Epithelial cell of esophagus (primary cell): ENCODE results near the gene ADCY10.

Experiments used
- DNase-seq: peaks from one replicate; pipeline ENCODE4 v3.0.0; 2010; ENCODE audit warnings: low read depth
- H3K4me3 ChIP-seq: 2 replicates; pipeline ENCODE4 v1.5.1; 2011; ENCODE audit warnings: mild to moderate bottlenecking, low read length, control low read depth
- CTCF ChIP-seq: IDR thresholded peaks from 2 replicates; pipeline ENCODE4 v1.5.1; 2011; ENCODE audit warnings: low read depth, mild to moderate bottlenecking, low read length, control low read depth, inconsistent platforms; ENCODE audit not compliant: insufficient read depth; ENCODE audit errors: missing control alignments

ADCY10 gene

GRCh38 chr1:167782946-167783345, 131.0 kb downstream of the ADCY10 start:
- DNase-seq: peak; percentile 73
- no peak overlapping the region for H3K4me3 ChIP-seq
- no peak for TF ChIP-seq CTCF

GRCh38 chr1:167781558-167781957, 132.4 kb downstream of the ADCY10 start:
- no peak for TF ChIP-seq CTCF

GRCh38 chr1:167777269-167777650, 136.7 kb downstream of the ADCY10 start:
- DNase-seq: no peak
- TF ChIP-seq CTCF: no peak

More at GRCh38 chr1:167781558-167781957, 132.4 kb downstream of the ADCY10 start:
- DNase-seq: no peak
- no peak overlapping the region for H3K4me3 ChIP-seq

GRCh38 chr1:167776616-167777268, 137.2 kb downstream of the ADCY10 start:
- no peak for TF ChIP-seq CTCF
- no peak overlapping the region for H3K4me3 ChIP-seq
- DNase-seq: no peak

More at GRCh38 chr1:167777269-167777650, 136.7 kb downstream of the ADCY10 start:
- H3K4me3 ChIP-seq: no peak overlapping the region

- DNase-seq: no peak
- no peak overlapping the region for H3K4me3 ChIP-seq
These were observed 137.8 kb downstream of the ADCY10 start for GRCh38 chr1:167776151-167776550.

GRCh38 chr1:167775178-167775577, 138.8 kb downstream of the ADCY10 start:
- DNase-seq: peak; percentile 71
- no peak for TF ChIP-seq CTCF
- no peak overlapping the region for H3K4me3 ChIP-seq

More at GRCh38 chr1:167776151-167776550, 137.8 kb downstream of the ADCY10 start:
- no peak for TF ChIP-seq CTCF

- TF ChIP-seq CTCF: no peak
- no peak overlapping the region for H3K4me3 ChIP-seq
- peak; percentile 56 for DNase-seq
These were observed 139.2 kb downstream of the ADCY10 start for GRCh38 chr1:167774710-167775109.
